Spinal cord (tissue), 10 donors: Measurements from ENCODE around the gene R3HDM2. TPM values are rescaled to one million over a fixed set of nuclear protein-coding genes. Genes with fewer than 3 reads are reported as not detected.

Source experiments
- DNase-seq, 6 donors: peaks; one replicate each; pipeline versions ENCODE4 v3.0.0 to v3.0.0-alpha.2; 2013 to 2015; ENCODE audit warnings: low spot score in 6 of 6, low read depth in 4 of 6
- H3K27ac ChIP-seq: one replicate; pipeline ENCODE4 v1.5.1; 2013; ENCODE audit warnings: low read depth, low read length, control low read depth
- H3K27me3 ChIP-seq: one replicate; pipeline ENCODE4 v1.6.1; 2013; ENCODE audit warnings: low read length; ENCODE audit not compliant: control insufficient read depth, insufficient read depth
- H3K36me3 ChIP-seq: one replicate; pipeline ENCODE4 v1.6.1; 2013; ENCODE audit warnings: low read length; ENCODE audit not compliant: control insufficient read depth, insufficient read depth
- H3K4me1 ChIP-seq: one replicate; pipeline ENCODE4 v1.6.1; 2013; ENCODE audit warnings: low read length; ENCODE audit not compliant: control insufficient read depth, insufficient read depth
- H3K4me3 ChIP-seq: one replicate; pipeline ENCODE4 v1.5.1; 2013; ENCODE audit warnings: low read depth, low read length, control low read depth
- H3K9me3 ChIP-seq: one replicate; pipeline ENCODE4 v1.6.1; 2013; ENCODE audit warnings: low read length; ENCODE audit not compliant: control insufficient read depth, insufficient read depth
- WGBS: methylation state at CpG from one replicate; pipeline ENCODE4 v1.1.5; 2013; ENCODE audit warnings: missing lambda C conversion rate; ENCODE audit not compliant: insufficient coverage; 5-methylcytosine and 5-hydroxymethylcytosine counted together
- long read RNA-seq, 4 donors: transcript quantifications; one replicate each; lab custom pipeline, GENCODE V29; 2026
- polyA plus RNA-seq, 2 donors: library from polyadenylated mRNA; unstranded; fragments of 120-200 nt; gene quantifications; one replicate each; pipeline ENCODE4 v1.2.1, GENCODE V29; 2013; ENCODE audit not compliant: insufficient read length in 2 of 2
- total RNA-seq, 2 donors: library from RNA; depleted of rRNA in 1 of 2; stranded (reverse); fragments of 120-200 nt in 1 of 2; fragments of >200 nt in 1 of 2; gene quantifications; one replicate each; pipeline versions ENCODE4 v1.2.3 to v1.2.4, GENCODE V29; 2013 to 2014
- donor health status: healthy.

Gene R3HDM2
- 10 to 100 TPM; 42.7 to 46.4 TPM for total RNA-seq
- 10 to 100 TPM; 83.9 to 98.2 TPM for polyA plus RNA-seq
- long read RNA-seq, donor 1: 0 reads
- long read RNA-seq, donor 2, partial matches to known transcripts: 11 of 11 reads
- long read RNA-seq, donor 2, other reads (novel, unspliced or antisense): 0 of 11 reads
- long read RNA-seq, donor 3: 0 reads
- long read RNA-seq, donor 4, partial matches to known transcripts: 0 of 2 reads
- long read RNA-seq, donor 4, other reads (novel, unspliced or antisense): 0 of 2 reads

DNA sequence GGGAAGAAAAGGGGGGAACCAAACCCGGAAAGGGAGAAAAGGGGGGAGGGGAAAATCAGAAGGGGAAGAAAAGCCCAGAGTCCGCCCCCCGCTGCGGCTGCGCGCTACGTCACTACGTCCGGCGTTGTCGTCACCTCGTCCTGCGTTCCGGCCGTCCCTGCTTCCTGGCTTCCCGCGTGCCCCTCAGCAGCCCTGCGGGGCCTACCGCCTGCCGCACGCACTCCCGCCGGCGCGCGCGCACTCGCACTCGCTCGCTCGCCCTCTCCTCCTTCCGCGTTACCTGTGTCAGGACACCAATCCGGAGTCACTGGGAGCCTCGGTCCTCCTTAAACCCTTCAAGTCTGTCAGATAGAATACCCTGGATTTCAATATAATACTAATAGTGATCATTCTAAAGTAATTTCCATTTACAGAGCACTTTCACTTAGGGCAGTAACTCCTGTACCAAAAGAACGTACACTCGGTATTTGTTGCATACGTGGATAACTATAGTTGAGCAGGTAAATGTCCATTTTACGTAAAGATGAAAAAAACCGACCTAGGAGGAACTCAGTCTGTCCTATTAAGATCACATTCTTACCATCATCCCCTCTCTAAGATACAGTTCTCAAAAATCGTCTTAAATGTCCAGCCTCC lies at the start of gene R3HDM2:
TSS of gene R3HDM2 (minus strand) at position 113 of the 636 bp plus-strand sequence. CDS start 120,615 bp downstream, outside the sequence.
- no peaks in the 10 kb centered on the region for H3K36me3 ChIP-seq
- under 1% methylated on average over 32 of the region's 41 CpGs for whole genome bisulfite sequencing
- H3K9me3 ChIP-seq: no peaks in the 10 kb centered on the region
- H3K4me1 ChIP-seq: peaks cover 9% of the 10 kb centered on the region
- H3K27ac ChIP-seq: peak within 1 kb of the TSS; percentile 91
- peak; percentile 84 to 98 (median 89) for DNase-seq
- H3K27me3 ChIP-seq: no peaks in the 10 kb centered on the region
- H3K4me3 ChIP-seq: peak within 1 kb of the TSS; percentile 67

DNA sequence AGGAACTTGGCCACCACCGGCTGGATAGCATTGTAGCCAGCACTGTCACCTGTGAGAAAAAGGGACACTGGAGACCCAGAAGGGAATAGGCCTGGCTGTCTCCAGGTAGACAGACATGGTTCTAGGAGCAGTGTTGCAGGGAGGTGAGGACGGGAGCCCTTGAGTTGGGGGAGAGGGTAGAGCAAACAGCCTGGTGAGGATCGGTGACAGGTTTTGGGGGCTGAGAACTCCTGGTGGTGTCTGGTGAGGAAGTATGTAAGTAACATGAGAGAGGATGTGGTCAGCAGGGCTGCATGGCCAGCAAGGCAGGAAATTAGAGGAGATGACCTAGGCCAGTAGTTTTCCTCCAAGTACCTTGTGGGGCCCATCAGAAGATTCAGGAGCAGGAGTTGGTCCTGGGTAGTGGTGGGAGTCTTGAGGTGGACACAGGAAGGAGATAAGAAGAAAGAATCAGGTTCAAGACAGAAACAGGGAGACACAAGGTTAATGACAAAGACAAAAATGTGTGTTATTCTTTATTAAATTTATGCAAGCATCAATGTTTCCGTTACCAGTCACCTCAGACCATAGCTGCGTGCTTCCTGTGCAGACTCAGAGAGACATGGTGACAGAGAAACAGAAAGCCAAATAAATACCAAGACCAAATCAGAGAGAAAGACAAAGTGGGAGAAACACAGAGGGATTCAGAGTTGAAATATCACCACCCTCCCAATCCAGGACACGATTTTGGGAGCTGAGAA lies 48.7 kb upstream of the R3HDM2 start, which contains the start of gene ARHGAP9:
TSS of gene ARHGAP9 (minus strand) at position 491 of the 740 bp plus-strand sequence. CDS start at position 31, 460 bp downstream.
- Histone ChIP-seq H3K4me1 (peaks cover 21% of the 10 kb centered on the region), H3K4me3 (no peak within 1 kb of the TSS), H3K9me3 (no peaks in the 10 kb centered on the region), H3K27me3 (peaks cover 54% of the 10 kb centered on the region), H3K27ac (no peak within 1 kb of the TSS), H3K36me3 (no peaks in the 10 kb centered on the region)
- no peak for DNase-seq
- 88% methylated on average over 3 of the region's 6 CpGs for WGBS

DNA sequence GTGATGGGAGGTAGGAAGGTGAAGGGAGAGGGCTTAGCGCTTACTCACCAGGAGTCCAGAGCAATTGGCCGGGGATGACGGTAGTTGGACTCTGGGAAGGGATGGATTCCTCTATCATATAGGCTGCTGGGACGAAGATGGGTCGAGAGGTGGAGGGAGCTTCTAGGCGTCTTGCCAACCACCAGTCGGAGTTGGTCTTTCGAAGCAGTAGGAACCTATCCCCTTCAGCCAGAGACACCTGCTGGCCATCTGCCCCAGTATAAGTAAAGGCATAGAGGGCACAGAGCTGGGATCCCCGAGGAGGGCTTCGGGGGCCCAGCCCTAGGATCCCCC lies 48.2 kb upstream of the R3HDM2 start:
- Histone ChIP-seq H3K9me3 (no peaks in the 10 kb centered on the region), H3K36me3 (no peaks in the 10 kb centered on the region), H3K4me1 (peaks cover 21% of the 10 kb centered on the region), H3K27me3 (peaks cover 60% of the 10 kb centered on the region), H3K27ac (no peak overlapping the region), H3K4me3 (no peak overlapping the region)
- DNase-seq: no peak
- 83% methylated on average over 8 of the region's 10 CpGs for WGBS

DNA sequence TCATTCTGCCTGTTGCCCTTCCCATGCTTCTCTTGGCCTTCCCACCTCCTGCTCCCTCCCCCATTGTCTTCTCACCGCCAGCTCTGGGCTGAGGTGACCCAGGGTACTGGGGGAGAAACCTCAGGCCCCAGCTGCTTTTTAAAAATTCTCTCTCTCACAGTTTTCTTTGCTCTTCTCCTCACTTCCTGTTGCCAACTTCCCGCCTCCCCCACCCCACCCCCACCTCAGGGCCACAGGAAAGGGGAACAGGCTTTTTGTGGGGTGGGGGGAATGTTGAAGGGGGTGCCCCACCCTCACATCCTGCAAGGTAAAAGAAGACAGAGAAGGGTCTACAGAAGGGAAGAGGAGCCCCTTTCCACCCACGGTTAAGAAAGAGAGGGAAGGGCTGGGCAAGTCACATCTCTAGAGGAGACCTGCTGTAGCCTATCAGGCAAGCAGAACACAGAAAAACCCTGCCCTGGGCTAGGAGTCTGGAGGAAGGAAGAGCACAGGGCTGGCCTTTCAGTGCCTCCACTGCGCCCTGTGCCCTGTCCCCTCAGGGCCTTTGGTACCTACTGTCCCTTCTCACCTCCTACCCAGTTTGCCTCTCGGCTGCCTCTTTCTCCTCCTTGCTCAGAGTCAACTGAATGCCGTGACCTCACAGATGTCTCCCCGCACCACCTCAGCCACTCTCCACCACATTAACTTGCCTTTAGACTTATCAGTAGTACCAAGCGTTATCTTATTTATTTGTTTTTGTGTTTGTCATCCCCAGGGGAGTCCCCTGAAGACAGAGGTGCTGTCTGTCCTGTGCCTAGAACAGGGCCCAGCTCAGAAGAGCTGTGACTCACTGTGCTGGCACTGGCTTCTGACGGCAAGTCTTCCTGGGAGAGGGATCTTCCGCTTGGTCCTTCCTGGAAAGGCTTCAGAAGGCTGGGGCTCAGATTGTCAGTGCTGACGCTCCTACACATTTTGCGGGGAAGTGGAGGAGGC lies 47.2 kb upstream of the R3HDM2 start:
- no peaks in the 10 kb centered on the region for H3K36me3 ChIP-seq
- no peak overlapping the region for H3K27ac ChIP-seq
- 69% methylated on average over 9 of the region's 12 CpGs for WGBS
- H3K4me1 ChIP-seq: peaks cover 21% of the 10 kb centered on the region
- H3K4me3 ChIP-seq: no peak overlapping the region
- H3K9me3 ChIP-seq: no peaks in the 10 kb centered on the region
- no peak for DNase-seq
- peaks cover 67% of the 10 kb centered on the region for H3K27me3 ChIP-seq

GRCh38 chr12:57476993-57477709 lies 46.3 kb upstream of the R3HDM2 start:
- Histone ChIP-seq H3K27me3 (peaks cover 72% of the 10 kb centered on the region), H3K36me3 (no peaks in the 10 kb centered on the region), H3K9me3 (no peaks in the 10 kb centered on the region), H3K4me1 (peaks cover 21% of the 10 kb centered on the region), H3K4me3 (no peak overlapping the region), H3K27ac (no peak overlapping the region)
- DNase-seq: no peak
- WGBS: 76% methylated on average over 15 of the region's 15 CpGs

DNA sequence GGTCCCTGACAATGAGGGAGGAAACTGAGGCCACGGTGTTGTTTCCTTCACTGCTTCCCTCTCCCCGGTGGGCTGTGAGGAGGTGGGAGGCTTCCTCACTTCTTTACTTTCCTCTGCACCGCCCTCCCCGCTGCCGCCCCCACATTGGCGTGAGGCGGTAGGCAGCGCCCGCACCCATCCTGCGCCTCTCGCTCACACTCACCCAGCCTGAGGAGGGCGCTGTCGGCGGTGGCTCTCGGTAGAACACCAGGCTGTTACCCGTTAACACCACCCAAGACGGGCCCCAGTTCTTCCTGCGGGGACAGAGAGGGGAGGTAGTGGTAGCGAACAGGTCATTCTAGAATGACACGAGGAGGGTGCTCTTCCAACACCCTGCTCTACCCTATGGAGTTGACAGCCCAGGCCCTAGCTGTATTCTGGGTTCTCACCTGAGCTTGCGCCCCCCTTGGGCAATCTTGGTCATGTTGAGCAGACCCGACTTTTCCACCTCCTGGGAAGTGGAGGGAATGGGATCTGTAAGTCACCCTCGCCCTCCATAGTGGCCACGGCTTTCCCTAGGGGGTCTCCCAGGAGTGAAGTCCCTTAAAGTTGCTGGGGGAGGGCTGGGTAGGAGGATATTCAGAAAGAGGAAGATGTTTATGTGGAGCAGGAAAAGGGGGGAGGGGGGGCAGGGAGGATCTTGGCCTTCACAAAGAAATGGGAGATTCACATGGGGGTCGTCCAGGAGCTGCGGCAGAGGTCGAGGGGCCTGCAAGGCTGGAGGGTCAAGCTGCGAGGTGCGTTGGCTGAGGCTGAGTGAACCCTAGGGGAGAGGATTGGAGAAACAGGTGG lies 45.5 kb upstream of the R3HDM2 start:
- Histone ChIP-seq H3K4me3 (no peak overlapping the region), H3K36me3 (no peaks in the 10 kb centered on the region), H3K27ac (no peak overlapping the region), H3K27me3 (peaks cover 76% of the 10 kb centered on the region), H3K4me1 (peaks cover 21% of the 10 kb centered on the region), H3K9me3 (no peaks in the 10 kb centered on the region)
- no peak for DNase-seq
- WGBS: 38% methylated on average over 11 of the region's 29 CpGs

GRCh38 chr12:57475271-57476161 lies 44.7 kb upstream of the R3HDM2 start:
- peak in 2 of 6 donors; percentile 24 to 36 for DNase-seq
- H3K36me3 ChIP-seq: peaks cover 3% of the 10 kb centered on the region
- peaks cover 76% of the 10 kb centered on the region for H3K27me3 ChIP-seq
- WGBS: 1% methylated on average over 83 of the region's 84 CpGs
- H3K4me1 ChIP-seq: peaks cover 21% of the 10 kb centered on the region
- no peaks in the 10 kb centered on the region for H3K9me3 ChIP-seq
- H3K27ac ChIP-seq: no peak overlapping the region
- peak overlapping the region; percentile 21 for H3K4me3 ChIP-seq
